Thyroid gland (tissue), 4 donors: ENCODE measurements around the gene RTKN.
"Not testable (repeated sequence)": the region's sequence is repeated elsewhere in the genome, so short reads cannot be mapped to it uniquely, and the experiment has no call there.

Experiments
- CTCF ChIP-seq, 6 experiments: fragments of 200-600 bp in 3 of 6; fragments of 450-650 bp in 3 of 6; sonication (generic) in 3 of 6; IDR thresholded peaks; one replicate each; pipeline ENCODE4 v1.5.1; 2016 to 2019; ENCODE audit warnings: antibody characterized with exemption in 6 of 6, mild to moderate bottlenecking in 2 of 6, inconsistent platforms in 1 of 6, moderate library complexity in 1 of 6
- POLR2A ChIP-seq, 2 donors: fragments of 450-650 bp; IDR thresholded peaks; one replicate each; pipeline ENCODE4 v1.6.1; 2017; ENCODE audit warnings: antibody characterized with exemption in 2 of 2, mild to moderate bottlenecking in 2 of 2, moderate library complexity in 1 of 2

GRCh38 chr2:74460187-74460586, 18.4 kb upstream of the RTKN start:
- not testable (repeated sequence) for TF ChIP-seq CTCF, POLR2A (IDR thresholded peaks at IDR 0.05)
